ENCODE data around the gene CIPC.

CIPC gene

GRCh38 chr14:77058785-77059184 lies 39.3 kb upstream of the CIPC start:
- Histone ChIP-seq H3K9me3 (replicated peaks in 1 of 2; ENCODE audit: control insufficient read depth in 2 of 2, insufficient read depth in 1 of 2, low read depth in 1 of 2, low read length in 2 of 2) (peaks cover 0 to 4% of the 10 kb centered on the region in 2 donors), H4K8ac (ENCODE audit: low read depth, low read length) (no peak overlapping the region), H3K23ac (ENCODE audit: low read depth, low read length, poor library complexity) (no peak overlapping the region), H3K4me3 (ENCODE audit: low read length in 2 of 2) (no peak overlapping the region), H3K27me3 (ENCODE audit: control insufficient read depth in 3 of 3, insufficient read depth in 3 of 3, low read depth in 1 of 3, low read length in 3 of 3) (no peaks in the 10 kb centered on the region), H3K9ac (ENCODE audit: low read depth, low read length, poor library complexity) (no peak overlapping the region), H3K4me2 (ENCODE audit: insufficient read depth, low read length, poor library complexity, severe bottlenecking) (no peak overlapping the region), H2AFZ (ENCODE audit: low read length) (peak overlapping the region; percentile 82), H4K91ac (ENCODE audit: low read depth, low read length, poor library complexity) (no peak overlapping the region), H3K4me1 (ENCODE audit: control insufficient read depth in 2 of 2, insufficient read depth in 1 of 2, low read depth in 1 of 2, low read length in 2 of 2) (peaks cover 0 to 14% of the 10 kb centered on the region in 2 donors), H2AK5ac (ENCODE audit: low read depth, low read length) (peak overlapping the region; percentile 9), H3K79me1 (ENCODE audit: low read depth, low read length) (no peaks in the 10 kb centered on the region), H2BK120ac (ENCODE audit: low read depth, low read length) (no peak overlapping the region), H3K14ac (ENCODE audit: low read length) (no peak overlapping the region), H3K4ac (ENCODE audit: low read length) (no peak overlapping the region), H3K18ac (ENCODE audit: low read length) (no peak overlapping the region), H2BK12ac (ENCODE audit: low read length) (no peak overlapping the region), H2BK15ac (ENCODE audit: low read length) (no peak overlapping the region), H2BK5ac (ENCODE audit: low read length) (no peak overlapping the region), H3K27ac (replicated peaks; ENCODE audit: low read length) (no peak overlapping the region), H3K36me3 (replicated peaks in 1 of 2; ENCODE audit: control insufficient read depth in 2 of 2, insufficient read depth in 2 of 2, low read length in 2 of 2) (no peaks in the 10 kb centered on the region)
- DNase-seq (ENCODE audit: low spot score) = no peak
- whole genome bisulfite sequencing, 2 donors (ENCODE audit: extremely low coverage in 2 of 2, insufficient read length in 2 of 2, insufficient replicate concordance in 1 of 2) = no CpG with 5 or more reads among the region's 9 CpGs

- H3K4me3 ChIP-seq (ENCODE audit: low read length in 2 of 2) = peak overlapping the region in 1 of 2 donors; percentile 6
- no peak overlapping the region for H4K8ac ChIP-seq (ENCODE audit: low read depth, low read length)
- H3K9ac ChIP-seq (ENCODE audit: low read depth, low read length, poor library complexity) = no peak overlapping the region
- H3K18ac ChIP-seq (ENCODE audit: low read length) = no peak overlapping the region
- WGBS, 2 donors (ENCODE audit: extremely low coverage in 2 of 2, insufficient read length in 2 of 2, insufficient replicate concordance in 1 of 2) = no CpG with 5 or more reads among the region's 12 CpGs
- H3K9me3 ChIP-seq (replicated peaks in 1 of 2; ENCODE audit: control insufficient read depth in 2 of 2, insufficient read depth in 1 of 2, low read depth in 1 of 2, low read length in 2 of 2) = peaks cover 0 to 4% of the 10 kb centered on the region in 2 donors
- H3K79me1 ChIP-seq (ENCODE audit: low read depth, low read length) = no peaks in the 10 kb centered on the region
- no peak overlapping the region for H3K4me2 ChIP-seq (ENCODE audit: insufficient read depth, low read length, poor library complexity, severe bottlenecking)
- H3K4ac ChIP-seq (ENCODE audit: low read length) = no peak overlapping the region
- H4K91ac ChIP-seq (ENCODE audit: low read depth, low read length, poor library complexity) = no peak overlapping the region
- H2BK5ac ChIP-seq (ENCODE audit: low read length) = no peak overlapping the region
- no peaks in the 10 kb centered on the region for H3K36me3 ChIP-seq (replicated peaks in 1 of 2; ENCODE audit: control insufficient read depth in 2 of 2, insufficient read depth in 2 of 2, low read length in 2 of 2)
- no peak overlapping the region for H3K27ac ChIP-seq (replicated peaks; ENCODE audit: low read length)
- H2BK12ac ChIP-seq (ENCODE audit: low read length) = no peak overlapping the region
- H3K23ac ChIP-seq (ENCODE audit: low read depth, low read length, poor library complexity) = no peak overlapping the region
- no peak overlapping the region for H2BK120ac ChIP-seq (ENCODE audit: low read depth, low read length)
- no peak for DNase-seq (ENCODE audit: low spot score)
- H2AFZ ChIP-seq (ENCODE audit: low read length) = peak overlapping the region; percentile 82
- H3K14ac ChIP-seq (ENCODE audit: low read length) = no peak overlapping the region
- H3K27me3 ChIP-seq (ENCODE audit: control insufficient read depth in 3 of 3, insufficient read depth in 3 of 3, low read depth in 1 of 3, low read length in 3 of 3) = no peaks in the 10 kb centered on the region
- peak overlapping the region; percentile 44 for H2BK15ac ChIP-seq (ENCODE audit: low read length)
- no peak overlapping the region for H2AK5ac ChIP-seq (ENCODE audit: low read depth, low read length)
- peaks cover 4 to 16% of the 10 kb centered on the region in 2 donors for H3K4me1 ChIP-seq (ENCODE audit: control insufficient read depth in 2 of 2, insufficient read depth in 1 of 2, low read depth in 1 of 2, low read length in 2 of 2)
Observed at GRCh38 chr14:77059276-77059915, 38.7 kb upstream of the CIPC start.

- H3K18ac ChIP-seq (ENCODE audit: low read length) = peak overlapping the region; percentile 19
Observed at GRCh38 chr14:77061630-77062257, 36.3 kb upstream of the CIPC start.

GRCh38 chr14:77062261-77062660 lies 35.8 kb upstream of the CIPC start:
- Histone ChIP-seq H2AK5ac (ENCODE audit: low read depth, low read length) (no peak overlapping the region), H3K18ac (ENCODE audit: low read length) (no peak overlapping the region), H3K9me3 (replicated peaks in 1 of 2; ENCODE audit: control insufficient read depth in 2 of 2, insufficient read depth in 1 of 2, low read depth in 1 of 2, low read length in 2 of 2) (peaks cover 0 to 4% of the 10 kb centered on the region in 2 donors), H3K4me1 (ENCODE audit: control insufficient read depth in 2 of 2, insufficient read depth in 1 of 2, low read depth in 1 of 2, low read length in 2 of 2) (peaks cover 8 to 24% of the 10 kb centered on the region in 2 donors), H2BK12ac (ENCODE audit: low read length) (no peak overlapping the region), H3K9ac (ENCODE audit: low read depth, low read length, poor library complexity) (no peak overlapping the region), H2BK5ac (ENCODE audit: low read length) (no peak overlapping the region), H3K27ac (replicated peaks; ENCODE audit: low read length) (no peak overlapping the region), H3K36me3 (replicated peaks in 1 of 2; ENCODE audit: control insufficient read depth in 2 of 2, insufficient read depth in 2 of 2, low read length in 2 of 2) (no peaks in the 10 kb centered on the region), H4K91ac (ENCODE audit: low read depth, low read length, poor library complexity) (no peak overlapping the region), H3K4me2 (ENCODE audit: insufficient read depth, low read length, poor library complexity, severe bottlenecking) (no peak overlapping the region), H3K14ac (ENCODE audit: low read length) (peak overlapping the region; percentile 65), H2AFZ (ENCODE audit: low read length) (no peak overlapping the region), H2BK120ac (ENCODE audit: low read depth, low read length) (no peak overlapping the region), H2BK15ac (ENCODE audit: low read length) (no peak overlapping the region), H3K27me3 (ENCODE audit: control insufficient read depth in 3 of 3, insufficient read depth in 3 of 3, low read depth in 1 of 3, low read length in 3 of 3) (no peaks in the 10 kb centered on the region), H4K8ac (ENCODE audit: low read depth, low read length) (no peak overlapping the region), H3K4ac (ENCODE audit: low read length) (no peak overlapping the region), H3K4me3 (ENCODE audit: low read length in 2 of 2) (no peak overlapping the region), H3K23ac (ENCODE audit: low read depth, low read length, poor library complexity) (no peak overlapping the region), H3K79me1 (ENCODE audit: low read depth, low read length) (no peaks in the 10 kb centered on the region)
- DNase-seq (ENCODE audit: low spot score) = no peak
- no CpG with 5 or more reads among the region's 3 CpGs for WGBS, 2 donors (ENCODE audit: extremely low coverage in 2 of 2, insufficient read length in 2 of 2, insufficient replicate concordance in 1 of 2)

More at GRCh38 chr14:77061630-77062257, 36.3 kb upstream of the CIPC start:
- Histone ChIP-seq H3K14ac (ENCODE audit: low read length) (no peak overlapping the region), H2BK15ac (ENCODE audit: low read length) (no peak overlapping the region), H4K8ac (ENCODE audit: low read depth, low read length) (no peak overlapping the region), H2AFZ (ENCODE audit: low read length) (no peak overlapping the region), H3K23ac (ENCODE audit: low read depth, low read length, poor library complexity) (no peak overlapping the region), H3K27ac (replicated peaks; ENCODE audit: low read length) (no peak overlapping the region), H3K79me1 (ENCODE audit: low read depth, low read length) (no peaks in the 10 kb centered on the region), H3K4ac (ENCODE audit: low read length) (no peak overlapping the region), H2BK5ac (ENCODE audit: low read length) (no peak overlapping the region), H3K9me3 (replicated peaks in 1 of 2; ENCODE audit: control insufficient read depth in 2 of 2, insufficient read depth in 1 of 2, low read depth in 1 of 2, low read length in 2 of 2) (peaks cover 0 to 4% of the 10 kb centered on the region in 2 donors), H4K91ac (ENCODE audit: low read depth, low read length, poor library complexity) (no peak overlapping the region), H3K36me3 (replicated peaks in 1 of 2; ENCODE audit: control insufficient read depth in 2 of 2, insufficient read depth in 2 of 2, low read length in 2 of 2) (no peaks in the 10 kb centered on the region), H2AK5ac (ENCODE audit: low read depth, low read length) (no peak overlapping the region), H3K9ac (ENCODE audit: low read depth, low read length, poor library complexity) (no peak overlapping the region), H2BK120ac (ENCODE audit: low read depth, low read length) (no peak overlapping the region), H3K4me2 (ENCODE audit: insufficient read depth, low read length, poor library complexity, severe bottlenecking) (no peak overlapping the region), H2BK12ac (ENCODE audit: low read length) (no peak overlapping the region), H3K27me3 (ENCODE audit: control insufficient read depth in 3 of 3, insufficient read depth in 3 of 3, low read depth in 1 of 3, low read length in 3 of 3) (no peaks in the 10 kb centered on the region), H3K4me1 (ENCODE audit: control insufficient read depth in 2 of 2, insufficient read depth in 1 of 2, low read depth in 1 of 2, low read length in 2 of 2) (peaks cover 8 to 21% of the 10 kb centered on the region in 2 donors), H3K4me3 (ENCODE audit: low read length in 2 of 2) (no peak overlapping the region)
- DNase-seq (ENCODE audit: low spot score) = no peak
- WGBS, 2 donors (ENCODE audit: extremely low coverage in 2 of 2, insufficient read length in 2 of 2, insufficient replicate concordance in 1 of 2) = no CpG with 5 or more reads among the region's 12 CpGs
